Measurements from ENCODE around the gene CCDC169.

CCDC169 gene

DNA sequence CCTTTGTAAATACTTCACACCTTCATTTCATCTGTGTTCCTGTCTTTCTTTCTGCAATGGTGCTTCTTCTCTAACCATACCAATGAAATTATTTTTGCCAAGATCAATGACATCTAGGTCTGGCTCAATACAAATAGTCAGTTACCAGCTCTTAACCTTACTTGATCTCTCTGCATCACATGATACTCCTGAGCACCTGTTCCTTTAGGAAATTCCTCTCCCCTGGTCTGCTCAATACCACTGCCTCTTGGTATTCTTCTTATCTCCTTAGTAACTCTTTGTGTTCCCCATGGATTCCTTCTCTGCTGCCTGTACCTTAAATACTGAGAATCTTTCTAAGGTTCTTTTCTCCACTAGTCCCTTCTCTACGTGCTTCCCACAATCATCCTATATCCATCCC, 109.2 kb downstream of the CCDC169 start:
- no peaks in the 10 kb centered on the region for H3K27me3 ChIP-seq (ENCODE audit: control insufficient read depth, insufficient read depth, low read length)
- no peak overlapping the region for H3K9ac ChIP-seq
- H3K36me3 ChIP-seq (ENCODE audit: control insufficient read depth, insufficient read depth, low read length) = no peaks in the 10 kb centered on the region
- no peaks in the 10 kb centered on the region for H3K4me1 ChIP-seq
- no peaks in the 10 kb centered on the region for H3K79me2 ChIP-seq
- no peak for TF ChIP-seq CTCF (IDR thresholded peaks at IDR 0.05)
- H3K27ac ChIP-seq = no peak overlapping the region
- no peaks in the 10 kb centered on the region for H3K9me3 ChIP-seq (ENCODE audit: control insufficient read depth, low read length)
- H2AFZ ChIP-seq = no peak overlapping the region
- no peak overlapping the region for H3K4me3 ChIP-seq (ENCODE audit: low read depth, low read length)
- H3K4me2 ChIP-seq (ENCODE audit: low read length) = no peak overlapping the region

GRCh38 chr13:36183901-36184300, 113.7 kb downstream of the CCDC169 start:
- no peaks in the 10 kb centered on the region for H3K27me3 ChIP-seq (ENCODE audit: control insufficient read depth, insufficient read depth, low read length)
- H3K36me3 ChIP-seq (ENCODE audit: control insufficient read depth, insufficient read depth, low read length) = no peaks in the 10 kb centered on the region
- TF ChIP-seq CTCF (IDR thresholded peaks at IDR 0.05) = no peak
- no peak overlapping the region for H3K9ac ChIP-seq
- no peaks in the 10 kb centered on the region for H3K79me2 ChIP-seq
- H3K4me1 ChIP-seq = no peaks in the 10 kb centered on the region
- H3K9me3 ChIP-seq (ENCODE audit: control insufficient read depth, low read length) = no peaks in the 10 kb centered on the region
- H2AFZ ChIP-seq = no peak overlapping the region
- H3K27ac ChIP-seq = no peak overlapping the region
- H3K4me2 ChIP-seq (ENCODE audit: low read length) = no peak overlapping the region
- H3K4me3 ChIP-seq (ENCODE audit: low read depth, low read length) = no peak overlapping the region
